Thyroid gland (tissue), 4 donors: ENCODE data around the gene FAM131C. TPM values are rescaled to one million over a fixed set of nuclear protein-coding genes. Genes with fewer than 3 reads are reported as not detected.

Experiments
- DNase-seq, 2 donors: peaks; one replicate each; pipeline ENCODE4 v3.0.0-alpha.2; 2019
- H3K27ac ChIP-seq, 3 donors: fragments of 200-600 bp; sonication (generic); 1 replicate in 2 of 3; 2 replicates in 1 of 3; pipeline ENCODE4 v1.5.1; 2016 to 2019; ENCODE audit warnings: mild to moderate bottlenecking in 1 of 3, moderate library complexity in 1 of 3
- H3K27me3 ChIP-seq: fragments of 200-600 bp; sonication (generic); one replicate; pipeline ENCODE4 v1.5.1; 2019
- H3K36me3 ChIP-seq, 2 donors: fragments of 200-600 bp; sonication (generic); one replicate each; pipeline ENCODE4 v1.5.1; 2016 to 2019
- H3K4me1 ChIP-seq, 2 donors: fragments of 200-600 bp; sonication (generic); one replicate each; pipeline ENCODE4 v1.5.1; 2017 to 2019
- H3K4me3 ChIP-seq, 3 donors: fragments of 200-600 bp; sonication (generic); replicated peaks in 1 of 3; 1 replicate in 2 of 3; 2 replicates in 1 of 3; pipeline ENCODE4 v1.5.1; 2016; ENCODE audit warnings: mild to moderate bottlenecking in 1 of 3
- H3K9me3 ChIP-seq: fragments of 200-600 bp; sonication (generic); one replicate; pipeline ENCODE4 v1.5.1; 2017
- POLR2A ChIP-seq, 2 donors: fragments of 450-650 bp; IDR thresholded peaks; one replicate each; pipeline ENCODE4 v1.6.1; 2017; ENCODE audit warnings: antibody characterized with exemption in 2 of 2, mild to moderate bottlenecking in 2 of 2, moderate library complexity in 1 of 2
- WGBS, 2 donors: methylation state at CpG; one replicate each; pipeline ENCODE4 v1.1.5; 2017; 5-methylcytosine and 5-hydroxymethylcytosine counted together
- intact Hi-C: fragments of 100-400 bp; cut with DNase I; formaldehyde crosslinking; loops from one replicate; pipeline ENCODE4 v1.15.1; 2023
- total RNA-seq, 4 donors: library from RNA; depleted of rRNA; stranded (reverse); fragments of >200 nt; gene quantifications; one replicate each; pipeline ENCODE4 v1.2.3, GENCODE V29; 2016
- TF ChIP-seq, protein P1 (sequence below), 6 experiments: fragments of 200-600 bp in 3 of 6; fragments of 450-650 bp in 3 of 6; sonication (generic) in 3 of 6; IDR thresholded peaks; one replicate each; pipeline ENCODE4 v1.5.1; 2016 to 2019; ENCODE audit warnings: antibody characterized with exemption in 6 of 6, mild to moderate bottlenecking in 2 of 6, inconsistent platforms in 1 of 6, moderate library complexity in 1 of 6

FAM131C gene
- total RNA-seq, 4 donors from 2014 or later, result 0.42 to 2.7 (median 1.5) TPM

DNA sequence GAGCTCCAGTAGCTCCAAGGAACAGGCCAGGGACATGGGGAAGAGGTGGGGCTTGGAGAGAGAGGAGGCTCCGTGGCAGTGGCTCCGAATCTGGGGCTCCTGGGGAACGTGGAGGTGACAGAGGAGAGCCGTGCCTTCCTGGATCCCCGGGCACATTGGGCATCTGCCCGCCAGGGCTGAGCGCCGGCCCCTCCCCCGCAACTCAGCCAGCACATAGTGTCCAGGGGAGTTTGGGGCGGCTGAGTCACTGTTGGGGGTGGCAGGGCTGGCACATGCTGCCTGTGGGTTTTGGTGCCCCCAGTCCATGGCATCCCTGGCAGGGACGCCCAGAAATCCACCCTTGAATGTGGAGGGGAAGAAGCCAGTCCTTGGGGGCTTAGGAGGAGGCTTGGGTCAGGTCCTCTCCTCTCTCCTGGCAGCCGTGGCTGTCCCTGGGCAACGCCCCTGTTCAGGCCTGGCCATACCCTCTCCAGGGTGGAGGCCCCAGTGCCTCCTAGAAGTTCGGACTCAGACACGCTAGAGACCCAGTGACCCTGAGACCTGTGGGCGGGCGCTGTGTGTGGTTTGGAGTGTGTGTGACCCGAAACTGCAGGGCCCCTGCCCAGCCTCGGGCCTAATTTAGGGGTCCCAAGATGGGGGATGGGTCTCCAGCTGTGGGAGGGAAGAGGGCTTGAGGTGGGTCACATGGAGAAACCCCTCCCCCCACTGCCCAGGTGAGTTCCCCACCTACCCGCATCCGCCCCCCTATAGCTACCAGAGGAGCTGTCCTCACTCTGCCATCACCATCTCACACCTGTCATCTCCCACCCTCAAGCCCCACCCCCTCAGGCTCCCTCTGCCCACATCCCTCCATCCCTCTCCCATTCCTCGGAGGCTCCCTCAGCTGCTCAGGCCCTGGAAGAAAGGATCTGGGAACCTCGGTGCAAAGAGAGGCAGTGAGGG, 57.2 kb downstream of the FAM131C start:
- no peak overlapping the region for H3K4me3 ChIP-seq
- DNase-seq, result peak; percentile 26 to 35
- no peaks in the 10 kb centered on the region for H3K9me3 ChIP-seq
- H3K27ac ChIP-seq, result peak overlapping the region in 2 of 3 donors; percentile 67 to 96
- H3K36me3 ChIP-seq, result no peaks in the 10 kb centered on the region
- peaks cover 63 to 69% of the 10 kb centered on the region in 2 donors for H3K4me1 ChIP-seq
- WGBS, 2 donors, result 71 to 82% methylated on average over 11 to 20 of the region's 23 CpGs
- no peak for TF ChIP-seq POLR2A (IDR thresholded peaks at IDR 0.05)
- TF ChIP-seq, protein P1, sequence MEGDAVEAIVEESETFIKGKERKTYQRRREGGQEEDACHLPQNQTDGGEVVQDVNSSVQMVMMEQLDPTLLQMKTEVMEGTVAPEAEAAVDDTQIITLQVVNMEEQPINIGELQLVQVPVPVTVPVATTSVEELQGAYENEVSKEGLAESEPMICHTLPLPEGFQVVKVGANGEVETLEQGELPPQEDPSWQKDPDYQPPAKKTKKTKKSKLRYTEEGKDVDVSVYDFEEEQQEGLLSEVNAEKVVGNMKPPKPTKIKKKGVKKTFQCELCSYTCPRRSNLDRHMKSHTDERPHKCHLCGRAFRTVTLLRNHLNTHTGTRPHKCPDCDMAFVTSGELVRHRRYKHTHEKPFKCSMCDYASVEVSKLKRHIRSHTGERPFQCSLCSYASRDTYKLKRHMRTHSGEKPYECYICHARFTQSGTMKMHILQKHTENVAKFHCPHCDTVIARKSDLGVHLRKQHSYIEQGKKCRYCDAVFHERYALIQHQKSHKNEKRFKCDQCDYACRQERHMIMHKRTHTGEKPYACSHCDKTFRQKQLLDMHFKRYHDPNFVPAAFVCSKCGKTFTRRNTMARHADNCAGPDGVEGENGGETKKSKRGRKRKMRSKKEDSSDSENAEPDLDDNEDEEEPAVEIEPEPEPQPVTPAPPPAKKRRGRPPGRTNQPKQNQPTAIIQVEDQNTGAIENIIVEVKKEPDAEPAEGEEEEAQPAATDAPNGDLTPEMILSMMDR (IDR thresholded peaks at IDR 0.05), result no peak
- intact Hi-C loops, result no loop called here
- H3K27me3 ChIP-seq, result no peaks in the 10 kb centered on the region

DNA sequence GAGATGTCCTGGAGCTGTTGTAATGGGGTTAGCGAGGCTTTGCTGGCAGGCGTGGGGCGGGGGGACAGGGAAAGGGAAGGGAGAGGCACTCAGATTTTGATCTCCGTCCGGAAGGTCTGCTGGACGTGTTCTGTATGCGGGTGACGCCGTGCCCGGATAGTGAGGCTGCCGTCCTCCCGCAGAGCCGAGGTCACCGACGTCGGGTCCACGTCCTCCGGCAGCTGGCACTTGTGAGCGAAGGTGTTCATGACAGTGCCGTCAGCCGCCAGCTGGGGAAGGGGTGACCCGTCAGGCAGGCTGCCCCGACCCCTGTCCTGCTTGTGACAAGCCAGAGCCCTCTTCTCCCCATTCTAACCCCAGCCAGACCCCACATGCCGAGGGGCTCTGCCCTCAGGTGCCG, 58.0 kb downstream of the FAM131C start:
- DNase-seq, result no peak
- Histone ChIP-seq H3K9me3 (no peaks in the 10 kb centered on the region), H3K36me3 (no peaks in the 10 kb centered on the region), H3K4me3 (no peak overlapping the region), H3K27ac (peak overlapping the region in 2 of 3 donors; percentile 89 to 96), H3K4me1 (peaks cover 62 to 69% of the 10 kb centered on the region in 2 donors), H3K27me3 (no peaks in the 10 kb centered on the region)
- intact Hi-C loops, result no loop called here
- 95 to 96% methylated on average over 18 to 25 of the region's 25 CpGs for WGBS, 2 donors
- TF ChIP-seq, protein P1 (IDR thresholded peaks at IDR 0.05), result no peak
- TF ChIP-seq POLR2A (IDR thresholded peaks at IDR 0.05), result no peak

DNA sequence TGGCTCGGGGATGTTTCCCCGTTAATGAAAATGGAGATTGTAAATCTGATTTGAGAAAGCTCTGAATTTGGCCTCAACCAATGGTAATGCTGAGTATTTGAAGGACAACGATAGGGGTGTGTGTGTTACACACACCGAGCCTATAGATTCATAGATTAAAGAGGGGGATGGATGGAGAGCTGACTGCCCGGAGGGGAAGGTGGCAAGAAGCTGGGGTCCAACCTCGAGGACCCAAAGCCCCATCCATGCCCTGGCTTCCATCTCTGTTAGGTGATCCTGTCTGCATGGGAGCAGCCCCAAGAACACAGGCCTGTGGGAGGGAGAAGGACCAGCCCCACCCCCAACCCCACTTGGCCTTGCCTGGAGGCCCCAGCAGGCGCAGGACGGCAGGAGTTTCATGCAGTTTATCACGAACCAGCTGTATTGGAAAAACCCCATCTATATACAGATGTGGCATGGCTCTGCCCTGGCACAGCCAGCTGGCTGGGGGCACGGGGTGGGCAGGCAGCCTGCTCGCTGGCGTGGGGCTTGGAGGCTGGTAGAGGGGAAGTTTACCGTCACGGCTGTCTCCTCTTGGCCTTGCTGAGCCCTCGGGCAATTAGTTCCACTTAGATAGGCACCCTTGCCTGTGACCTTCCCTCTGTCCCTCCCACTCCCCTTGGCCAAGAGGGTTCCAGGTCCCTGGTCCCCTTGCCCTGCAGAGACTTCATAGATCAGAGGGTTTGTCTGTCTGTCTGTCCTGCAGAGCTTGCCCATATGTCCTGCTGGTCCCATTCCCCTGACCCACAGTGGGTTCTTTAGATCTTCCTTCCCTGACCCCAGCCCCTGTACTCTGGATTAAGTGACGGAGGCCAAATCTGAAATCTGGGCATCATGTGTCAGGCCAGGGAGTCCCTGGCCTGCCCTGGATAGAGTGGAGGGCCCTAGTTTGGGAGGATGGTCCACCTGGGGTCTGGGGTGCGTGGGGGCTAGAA, 58.7 kb downstream of the FAM131C start:
- no peaks in the 10 kb centered on the region for H3K36me3 ChIP-seq
- peak overlapping the region; percentile 88 to 96 (median 89) for H3K27ac ChIP-seq
- TF ChIP-seq, protein P1 (IDR thresholded peaks at IDR 0.05), result no peak
- TF ChIP-seq POLR2A (IDR thresholded peaks at IDR 0.05), result peak in 1 of 2 donors; percentile 31
- no peaks in the 10 kb centered on the region for H3K27me3 ChIP-seq
- intact Hi-C loops, result no loop called here
- no peaks in the 10 kb centered on the region for H3K9me3 ChIP-seq
- peak; percentile 67 to 69 for DNase-seq
- H3K4me3 ChIP-seq, result no peak overlapping the region
- H3K4me1 ChIP-seq, result peaks cover 62% of the 10 kb centered on the region in 2 donors
- WGBS, 2 donors, result 61 to 72% methylated on average over 17 of the region's 17 CpGs

DNA sequence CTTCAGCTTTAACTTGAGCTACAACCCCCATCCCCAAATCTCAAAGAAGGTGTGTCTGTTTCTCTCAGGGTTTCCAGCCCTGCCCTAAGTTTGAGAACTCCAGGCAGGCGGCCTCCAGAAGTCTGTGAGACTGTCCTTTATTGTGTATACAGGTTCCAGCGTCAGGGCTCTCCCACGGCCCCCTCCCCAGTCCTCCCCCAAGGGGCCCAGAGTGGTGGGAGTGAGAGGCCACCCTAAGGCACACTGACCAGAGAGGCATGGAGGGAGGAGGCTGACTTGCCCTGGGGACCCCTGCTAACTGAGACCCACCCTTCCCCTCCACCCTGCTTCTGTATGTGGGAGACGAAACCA, 59.6 kb downstream of the FAM131C start:
- Histone ChIP-seq H3K4me1 (peaks cover 53 to 54% of the 10 kb centered on the region in 2 donors), H3K9me3 (no peaks in the 10 kb centered on the region), H3K27ac (peak overlapping the region; percentile 88 to 96 (median 89)), H3K4me3 (peak overlapping the region in 2 of 3 donors; percentile 12 to 28), H3K36me3 (no peaks in the 10 kb centered on the region), H3K27me3 (no peaks in the 10 kb centered on the region)
- 61 to 71% methylated on average over 3 to 4 of the region's 4 CpGs for WGBS, 2 donors
- intact Hi-C loops, result no loop called here
- no peak for TF ChIP-seq POLR2A (IDR thresholded peaks at IDR 0.05)
- TF ChIP-seq, protein P1 (IDR thresholded peaks at IDR 0.05), result no peak
- DNase-seq, result no peak
